GM23338 (cell line): Measurements from ENCODE around the gene CTF1. TPM values are rescaled to one million over a fixed set of nuclear protein-coding genes. Genes with fewer than 3 reads are reported as not detected.
A peak's percentile ranks its signal among the peaks of the same experiment; 100 is the strongest.

ENCODE experiments used
- ATAC-seq: fragments of 200-7000 bp; cut with Tn5 transposase; 3 replicates; pipeline ENCODE4 v1.9.1; 2020
- DNase-seq: peaks from one replicate; pipeline ENCODE4 v3.0.0-alpha.2; 2015; ENCODE audit warnings: low spot score
- H2AFZ ChIP-seq: fragments of 200-600 bp; sonication (generic); 2 replicates; pipeline ENCODE4 v1.8.0; 2016; ENCODE audit warnings: antibody characterized with exemption, mild to moderate bottlenecking, moderate library complexity
- H3F3A ChIP-seq: fragments of 200-600 bp; sonication (generic); replicated peaks from 2 replicates; pipeline ENCODE4 v1.8.0; 2017; ENCODE audit warnings: antibody characterized with exemption, mixed run types, low read depth
- H3K27ac ChIP-seq: fragments of 200-600 bp; sonication (generic); 2 replicates; pipeline ENCODE4 v1.6.1; 2016; ENCODE audit warnings: low read depth
- H3K27me3 ChIP-seq: fragments of 200-600 bp; sonication (generic); 2 replicates; pipeline ENCODE4 v1.8.0; 2016; ENCODE audit warnings: mild to moderate bottlenecking, mixed run types, moderate library complexity; ENCODE audit not compliant: insufficient read depth
- H3K36me3 ChIP-seq: fragments of 200-600 bp; sonication (generic); 2 replicates; pipeline ENCODE4 v1.8.0; 2016; ENCODE audit warnings: mild to moderate bottlenecking; ENCODE audit not compliant: insufficient read depth
- H3K4me1 ChIP-seq: fragments of 200-600 bp; sonication (generic); 2 replicates; pipeline ENCODE4 v1.8.0; 2016; ENCODE audit warnings: mild to moderate bottlenecking, moderate library complexity; ENCODE audit not compliant: insufficient read depth
- H3K4me2 ChIP-seq: fragments of 200-600 bp; sonication (generic); 2 replicates; pipeline ENCODE4 v1.7.1; 2017; ENCODE audit warnings: mixed run types
- H3K4me3 ChIP-seq: fragments of 200-600 bp; sonication (generic); 2 replicates; pipeline ENCODE4 v1.6.1; 2016; ENCODE audit warnings: mixed run types
- H3K79me2 ChIP-seq: fragments of 200-600 bp; sonication (generic); replicated peaks from 2 replicates; pipeline ENCODE4 v1.8.0; 2017; ENCODE audit warnings: mild to moderate bottlenecking; ENCODE audit not compliant: insufficient read depth
- H3K9me2 ChIP-seq: fragments of 200-600 bp; sonication (generic); 2 replicates; pipeline ENCODE4 v1.8.0; 2017; ENCODE audit not compliant: insufficient read depth
- H4K20me1 ChIP-seq: fragments of 200-600 bp; sonication (generic); replicated peaks from 2 replicates; pipeline ENCODE4 v1.8.0; 2017; ENCODE audit warnings: mild to moderate bottlenecking; ENCODE audit not compliant: insufficient read depth
- H3K27ac Mint-ChIP-seq: 2 replicates; pipeline ENCODE4 v1.8.0; 2020; ENCODE audit warnings: inconsistent platforms, mild to moderate bottlenecking, moderate library complexity, mixed read lengths
- H3K27me3 Mint-ChIP-seq: 3 replicates; pipeline ENCODE4 v1.8.0; 2022; ENCODE audit warnings: low read depth, mild to moderate bottlenecking, moderate library complexity, mixed read lengths, inconsistent platforms; ENCODE audit not compliant: insufficient read depth, poor library complexity
- H3K36me3 Mint-ChIP-seq: 3 replicates; pipeline ENCODE4 v1.8.0; 2021; ENCODE audit warnings: low read depth, mild to moderate bottlenecking, inconsistent platforms, moderate library complexity, mixed read lengths
- H3K4me1 Mint-ChIP-seq: 3 replicates; pipeline ENCODE4 v1.8.0; 2020; ENCODE audit warnings: mild to moderate bottlenecking, inconsistent platforms, mixed read lengths
- H3K4me3 Mint-ChIP-seq: 3 replicates; pipeline ENCODE4 v1.8.0; 2021; ENCODE audit warnings: moderate library complexity, mild to moderate bottlenecking, inconsistent platforms, mixed read lengths
- H3K9me3 Mint-ChIP-seq: 3 replicates; pipeline ENCODE4 v1.8.0; 2020; ENCODE audit warnings: moderate library complexity, mild to moderate bottlenecking, inconsistent platforms, mixed read lengths
- CTCF ChIP-seq, 2 experiments: fragments of 200-600 bp in 1 of 2; sonication (generic) in 1 of 2; conservative IDR thresholded peaks; 2 replicates each; pipeline versions ENCODE4 v1.5.1 to v1.6.1; 2016 to 2017; ENCODE audit warnings: antibody characterized with exemption in 2 of 2, low read depth in 2 of 2, mild to moderate bottlenecking in 2 of 2, moderate library complexity in 1 of 2
- EZH2phosphoT487 ChIP-seq: fragments of 200-600 bp; sonication (generic); IDR thresholded peaks from one replicate; pipeline ENCODE4 v1.8.1; 2018; ENCODE audit warnings: antibody characterized with exemption; ENCODE audit not compliant: unreplicated experiment
- REST ChIP-seq: IDR thresholded peaks from one replicate; pipeline ENCODE4 v1.6.1; 2018; ENCODE audit warnings: antibody characterized with exemption; ENCODE audit not compliant: unreplicated experiment
- STAT1 ChIP-seq: IDR thresholded peaks from one replicate; pipeline ENCODE4 v1.6.1; 2016; ENCODE audit warnings: antibody characterized with exemption; ENCODE audit not compliant: unreplicated experiment
- ZNF114 ChIP-seq: fragments of 250-450 bp; sonication (Bioruptor Pico); IDR thresholded peaks from 2 replicates; pipeline ENCODE4 v1.5.0; 2020; ENCODE audit warnings: mild to moderate bottlenecking, moderate library complexity
- ZNF462 ChIP-seq: fragments of 250-450 bp; sonication (Bioruptor Pico); IDR thresholded peaks from 2 replicates; pipeline ENCODE4 v1.5.0; 2020; ENCODE audit warnings: mild to moderate bottlenecking, moderate library complexity
- polyA plus RNA-seq: library from polyadenylated mRNA; unstranded; fragments of >200 nt; fragmentation: Nextera tagmentation; extraction: Ambion mirVana; gene quantifications from 2 replicates; pipeline ENCODE4 v1.2.1, GENCODE V29; 2016
- total RNA-seq: library from RNA; depleted of rRNA; stranded (reverse); fragments of >200 nt; shearing (Covaris generic); gene quantifications from 2 replicates; pipeline ENCODE4 v1.2.3, GENCODE V29; 2014

Gene CTF1
- total and polyA plus RNA-seq, 2 experiments from 2014 or later, result 0.24 to 0.52 TPM

- TF ChIP-seq REST (no peak), STAT1 (no peak), ZNF114 (CRISPR knock-in tag) (no peak), CTCF (conservative IDR thresholded peaks at IDR 0.05; ENCODE audit: low read depth in 2 of 2) (no peak)
Observed at GRCh38 chr16:30907064-30907463, 10.7 kb downstream of the CTF1 start (continued).

GRCh38 chr16:30910427-30911029, 14.1 kb downstream of the CTF1 start:
- H3K9me3 Mint-ChIP-seq, result no peaks in the 10 kb centered on the region
- no peaks in the 10 kb centered on the region for H4K20me1 ChIP-seq
- no peaks in the 10 kb centered on the region for H3K36me3 ChIP-seq
- H3K9me2 ChIP-seq, result no peaks in the 10 kb centered on the region
- no peak overlapping the region for H3K27ac Mint-ChIP-seq
- H3K4me1 Mint-ChIP-seq, result peaks cover 8% of the 10 kb centered on the region
- H3K4me2 ChIP-seq, result peak overlapping the region; percentile 57
- H3F3A ChIP-seq, result no peaks in the 10 kb centered on the region
- no peak overlapping the region for H3K27ac ChIP-seq
- no peak overlapping the region for H3K4me3 ChIP-seq
- no peaks in the 10 kb centered on the region for H3K36me3 Mint-ChIP-seq
- H2AFZ ChIP-seq, result peak overlapping the region; percentile 94
- no peak for DNase-seq
- peak; percentile 86 for ATAC-seq
- TF ChIP-seq CTCF (conservative IDR thresholded peaks at IDR 0.05; ENCODE audit: low read depth in 2 of 2) (no peak), EZH2phosphoT487 (no peak), ZNF462 (CRISPR knock-in tag) (no peak)
- no peaks in the 10 kb centered on the region; the same call in 1 of the 2 replicates for H3K4me1 ChIP-seq
- no peak overlapping the region for H3K4me3 Mint-ChIP-seq
- H3K27me3 ChIP-seq, result no peaks in the 10 kb centered on the region
- H3K27me3 Mint-ChIP-seq, result peaks cover 2% of the 10 kb centered on the region
- H3K79me2 ChIP-seq, result no peaks in the 10 kb centered on the region
